Lower leg skin (tissue), 3 donors: ENCODE measurements around the gene HOXC10.

Experiments
- CTCF ChIP-seq, 3 donors: fragments of 450-650 bp; IDR thresholded peaks; one replicate each; pipeline ENCODE4 v1.5.1; 2016; ENCODE audit warnings: antibody characterized with exemption in 3 of 3, mild to moderate bottlenecking in 3 of 3, moderate library complexity in 2 of 3
- POLR2A ChIP-seq, 2 donors: fragments of 450-650 bp; IDR thresholded peaks; one replicate each; pipeline ENCODE4 v1.6.1; 2016 to 2017; ENCODE audit warnings: antibody characterized with exemption in 2 of 2, mild to moderate bottlenecking in 1 of 2, moderate library complexity in 1 of 2

DNA sequence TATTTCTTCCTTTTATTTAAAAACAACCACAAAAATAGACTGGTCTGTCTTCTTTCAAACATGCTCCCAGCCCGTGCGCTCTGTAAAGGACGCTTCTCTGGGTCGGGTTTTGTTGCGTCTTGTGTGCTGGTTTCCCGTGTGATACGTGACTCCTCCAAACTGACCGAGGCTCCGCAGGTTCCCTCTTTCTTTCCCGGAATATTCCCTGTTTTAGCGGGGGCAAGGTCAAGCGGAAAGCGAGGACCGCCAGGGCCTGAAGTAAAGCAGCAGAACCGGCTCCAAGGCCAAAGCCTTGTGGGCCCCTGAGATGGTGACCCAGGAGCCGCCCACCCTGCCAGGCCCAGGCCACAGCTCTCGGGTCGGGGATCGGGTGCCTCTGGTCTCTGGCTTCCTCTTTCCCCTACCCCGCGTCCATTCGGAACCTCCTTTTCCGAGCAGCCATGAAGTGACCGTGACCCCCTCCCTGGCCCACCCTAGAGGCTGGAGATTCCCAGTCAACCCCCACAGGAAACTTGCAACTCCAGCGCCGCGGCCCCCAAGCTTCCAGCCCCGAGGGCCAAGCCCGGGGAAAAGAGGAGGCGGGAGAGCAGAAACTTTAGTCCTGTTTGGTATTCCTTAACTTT is 885 bp upstream of the HOXC10 start:
- TF ChIP-seq CTCF (IDR thresholded peaks at IDR 0.05), result no peak
- TF ChIP-seq POLR2A (IDR thresholded peaks at IDR 0.05), result no peak
